Astrocyte (in vitro differentiated cells and primary cell): Measurements from ENCODE around the gene SIK3. TPM values are rescaled to one million over a fixed set of nuclear protein-coding genes. Genes with fewer than 3 reads are reported as not detected.

Experiments
- DNase-seq: peaks from one replicate; pipeline ENCODE4 v3.0.0-alpha.2; 2010; ENCODE audit warnings: low read depth
- FAIRE-seq: peaks from 2 replicates; lab custom pipeline; 2011; peaks lifted over from hg19 to GRCh38; lab: Jason Lieb, UNC
- H2AFZ ChIP-seq: 2 replicates; pipeline ENCODE4 v1.6.0; 2012; ENCODE audit warnings: low read depth, low read length, inconsistent platforms
- H3K27ac ChIP-seq: 2 replicates; pipeline ENCODE4 v1.5.1; 2011; ENCODE audit warnings: low read depth, low read length, inconsistent platforms
- H3K27me3 ChIP-seq: 2 replicates; pipeline ENCODE4 v1.6.0; 2011; ENCODE audit warnings: low read length, inconsistent platforms; ENCODE audit not compliant: insufficient read depth
- H3K36me3 ChIP-seq: 2 replicates; pipeline ENCODE4 v1.5.1; 2011; ENCODE audit warnings: low read length, inconsistent platforms; ENCODE audit not compliant: insufficient read depth
- H3K4me1 ChIP-seq: 2 replicates; pipeline ENCODE4 v1.5.1; 2011; ENCODE audit warnings: low read length, inconsistent platforms; ENCODE audit not compliant: insufficient read depth
- H3K4me2 ChIP-seq: 2 replicates; pipeline ENCODE4 v1.6.0; 2012; ENCODE audit warnings: low read length, inconsistent platforms
- H3K4me3 ChIP-seq: 2 replicates; pipeline ENCODE4 v1.5.1; 2011; ENCODE audit warnings: low read depth, mild to moderate bottlenecking, low read length, inconsistent platforms; ENCODE audit not compliant: insufficient read depth
- H3K79me2 ChIP-seq: 2 replicates; pipeline ENCODE4 v1.6.0; 2012; ENCODE audit warnings: mild to moderate bottlenecking, low read length, inconsistent platforms; ENCODE audit not compliant: insufficient read depth
- H3K9ac ChIP-seq: 2 replicates; pipeline ENCODE4 v1.6.0; 2012; ENCODE audit warnings: mild to moderate bottlenecking, low read length, inconsistent platforms
- H3K9me3 ChIP-seq: 2 replicates; pipeline ENCODE4 v1.5.1; 2012; ENCODE audit warnings: low read depth, mild to moderate bottlenecking, low read length, inconsistent platforms; ENCODE audit not compliant: insufficient read depth
- H4K20me1 ChIP-seq: 2 replicates; pipeline ENCODE4 v1.6.0; 2012; ENCODE audit warnings: low read length, inconsistent platforms; ENCODE audit not compliant: insufficient read depth
- H3K27ac Mint-ChIP-seq: one replicate; pipeline ENCODE4 v1.8.0; 2021; ENCODE audit warnings: mild to moderate bottlenecking, mixed read lengths; ENCODE audit not compliant: unreplicated experiment
- H3K27me3 Mint-ChIP-seq: one replicate; pipeline ENCODE4 v1.8.0; 2021; ENCODE audit warnings: low read depth, mixed read lengths; ENCODE audit not compliant: unreplicated experiment
- H3K36me3 Mint-ChIP-seq: one replicate; pipeline ENCODE4 v1.8.0; 2021; ENCODE audit warnings: low read depth, mixed read lengths; ENCODE audit not compliant: unreplicated experiment
- H3K4me1 Mint-ChIP-seq: one replicate; pipeline ENCODE4 v1.8.0; 2021; ENCODE audit warnings: low read depth, mixed read lengths; ENCODE audit not compliant: unreplicated experiment
- H3K4me3 Mint-ChIP-seq: one replicate; pipeline ENCODE4 v1.8.0; 2021; ENCODE audit warnings: mild to moderate bottlenecking, moderate library complexity, mixed read lengths; ENCODE audit not compliant: unreplicated experiment
- H3K9me3 Mint-ChIP-seq: one replicate; pipeline ENCODE4 v1.8.0; 2021; ENCODE audit warnings: mild to moderate bottlenecking, mixed read lengths; ENCODE audit not compliant: unreplicated experiment
- EZH2 ChIP-seq: IDR thresholded peaks from 2 replicates; pipeline ENCODE4 v1.6.1; 2012; ENCODE audit warnings: mild to moderate bottlenecking, low read length, inconsistent platforms; ENCODE audit not compliant: insufficient read depth
- total RNA-seq: library from RNA; stranded (reverse); gene quantifications from 2 replicates; pipeline ENCODE4 v1.2.1, GENCODE V29; 2021
- TF ChIP-seq, protein P1 (sequence below): IDR thresholded peaks from 2 replicates; pipeline ENCODE4 v1.5.1; 2011; ENCODE audit warnings: low read depth, mild to moderate bottlenecking, inconsistent platforms, low read length, moderate library complexity; ENCODE audit not compliant: insufficient read depth

Gene SIK3
- total RNA-seq, 1 donor from 2014 or later = 34.4 TPM

- FAIRE-seq = no peak
These were observed 149.8 kb downstream of the SIK3 start for GRCh38 chr11:116948391-116948790.

DNA sequence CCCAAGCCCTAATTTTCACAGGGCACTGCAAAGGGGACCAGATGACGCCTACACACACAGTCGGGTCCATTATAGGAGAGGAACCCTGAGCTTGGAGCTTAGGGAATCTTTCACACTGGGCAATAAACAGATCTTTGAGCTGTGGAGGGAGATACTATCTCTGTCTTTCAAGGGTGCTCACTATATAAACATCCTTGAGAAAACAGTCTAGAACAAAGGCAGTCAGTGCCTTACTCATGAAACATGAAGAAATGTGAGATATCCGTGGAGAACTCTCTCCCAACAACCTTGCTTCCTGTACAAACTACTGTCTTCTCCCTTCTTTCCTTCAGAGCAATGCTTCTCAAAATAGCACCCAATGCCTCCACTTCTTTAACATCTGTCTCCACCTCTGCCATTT is 151.8 kb downstream of the SIK3 start:
- Histone ChIP-seq H2AFZ (no peak overlapping the region), H3K79me2 (no peaks in the 10 kb centered on the region), H3K4me3 (no peak overlapping the region), H3K4me2 (peak overlapping the region; percentile 15), H3K36me3 (no peaks in the 10 kb centered on the region), H3K4me1 (peaks cover 3% of the 10 kb centered on the region), H3K27ac (no peak overlapping the region), H4K20me1 (no peaks in the 10 kb centered on the region), H3K27me3 (no peaks in the 10 kb centered on the region), H3K9me3 (no peaks in the 10 kb centered on the region), H3K9ac (no peak overlapping the region)
- Mint-ChIP-seq H3K4me3 (peak overlapping the region; percentile 21), H3K36me3 (peaks cover 10% of the 10 kb centered on the region), H3K27me3 (no peaks in the 10 kb centered on the region), H3K4me1 (peaks cover 8% of the 10 kb centered on the region), H3K27ac (no peak overlapping the region), H3K9me3 (no peaks in the 10 kb centered on the region)
- DNase-seq (peak; percentile 26), FAIRE-seq (no peak)
- no peak for TF ChIP-seq EZH2
- TF ChIP-seq, protein P1, sequence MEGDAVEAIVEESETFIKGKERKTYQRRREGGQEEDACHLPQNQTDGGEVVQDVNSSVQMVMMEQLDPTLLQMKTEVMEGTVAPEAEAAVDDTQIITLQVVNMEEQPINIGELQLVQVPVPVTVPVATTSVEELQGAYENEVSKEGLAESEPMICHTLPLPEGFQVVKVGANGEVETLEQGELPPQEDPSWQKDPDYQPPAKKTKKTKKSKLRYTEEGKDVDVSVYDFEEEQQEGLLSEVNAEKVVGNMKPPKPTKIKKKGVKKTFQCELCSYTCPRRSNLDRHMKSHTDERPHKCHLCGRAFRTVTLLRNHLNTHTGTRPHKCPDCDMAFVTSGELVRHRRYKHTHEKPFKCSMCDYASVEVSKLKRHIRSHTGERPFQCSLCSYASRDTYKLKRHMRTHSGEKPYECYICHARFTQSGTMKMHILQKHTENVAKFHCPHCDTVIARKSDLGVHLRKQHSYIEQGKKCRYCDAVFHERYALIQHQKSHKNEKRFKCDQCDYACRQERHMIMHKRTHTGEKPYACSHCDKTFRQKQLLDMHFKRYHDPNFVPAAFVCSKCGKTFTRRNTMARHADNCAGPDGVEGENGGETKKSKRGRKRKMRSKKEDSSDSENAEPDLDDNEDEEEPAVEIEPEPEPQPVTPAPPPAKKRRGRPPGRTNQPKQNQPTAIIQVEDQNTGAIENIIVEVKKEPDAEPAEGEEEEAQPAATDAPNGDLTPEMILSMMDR = no peak

More at GRCh38 chr11:116948391-116948790, 149.8 kb downstream of the SIK3 start:
- no peaks in the 10 kb centered on the region for H3K9me3 Mint-ChIP-seq
- TF ChIP-seq, protein P1 = no peak
- no peak for TF ChIP-seq EZH2
- peak; percentile 25 for DNase-seq
- Histone ChIP-seq H3K27ac (no peak overlapping the region), H3K4me3 (no peak overlapping the region), H3K9ac (no peak overlapping the region), H3K79me2 (no peaks in the 10 kb centered on the region), H4K20me1 (no peaks in the 10 kb centered on the region), H3K27me3 (no peaks in the 10 kb centered on the region), H3K4me1 (peaks cover 3% of the 10 kb centered on the region), H2AFZ (no peak overlapping the region), H3K4me2 (no peak overlapping the region), H3K9me3 (no peaks in the 10 kb centered on the region), H3K36me3 (no peaks in the 10 kb centered on the region)
- H3K4me1 Mint-ChIP-seq = peaks cover 9% of the 10 kb centered on the region
- no peaks in the 10 kb centered on the region for H3K27me3 Mint-ChIP-seq
- no peak overlapping the region for H3K4me3 Mint-ChIP-seq
- H3K36me3 Mint-ChIP-seq = peaks cover 6% of the 10 kb centered on the region
- H3K27ac Mint-ChIP-seq = no peak overlapping the region

GRCh38 chr11:116939499-116939898 is 158.7 kb downstream of the SIK3 start:
- Mint-ChIP-seq H3K4me1 (no peaks in the 10 kb centered on the region), H3K9me3 (no peaks in the 10 kb centered on the region), H3K27ac (no peak overlapping the region), H3K27me3 (no peaks in the 10 kb centered on the region), H3K4me3 (no peak overlapping the region), H3K36me3 (peaks cover 9% of the 10 kb centered on the region)
- no peaks in the 10 kb centered on the region for H3K79me2 ChIP-seq
- H3K9me3 ChIP-seq = no peaks in the 10 kb centered on the region
- H4K20me1 ChIP-seq = no peaks in the 10 kb centered on the region
- DNase-seq (no peak), FAIRE-seq (no peak)
- no peak overlapping the region for H2AFZ ChIP-seq
- H3K9ac ChIP-seq = no peak overlapping the region
- no peaks in the 10 kb centered on the region for H3K4me1 ChIP-seq
- H3K27ac ChIP-seq = no peak overlapping the region
- H3K27me3 ChIP-seq = no peaks in the 10 kb centered on the region
- H3K36me3 ChIP-seq = no peaks in the 10 kb centered on the region
- H3K4me2 ChIP-seq = no peak overlapping the region
- TF ChIP-seq, protein P1 = no peak
- no peak for TF ChIP-seq EZH2
- H3K4me3 ChIP-seq = no peak overlapping the region
